IMR-90 (cell line): ENCODE measurements around the gene PRXL2B. TPM values are rescaled to one million over a fixed set of nuclear protein-coding genes. Genes with fewer than 3 reads are reported as not detected.

Experiments
- ATAC-seq: fragments of 200-7000 bp; cut with Tn5 transposase; 2 replicates; pipeline ENCODE4 v1.9.1; 2020; ENCODE audit warnings: low read depth, mild to moderate bottlenecking, moderate library complexity
- BruUV-seq: library from RNA; stranded (reverse); fragments of 400-500 nt; replicated peaks from 2 replicates; lab custom pipeline; 2021; lab: Mats Ljungman, UMichigan
- CTCF ChIA-PET: fragments of 300-600 bp; formaldehyde crosslinking; extraction: SDS; loops from one replicate; lab custom pipeline; 2021; ENCODE audit warnings: antibody characterized with exemption; lab: Yijun Ruan, JAX
- POLR2A ChIA-PET: fragments of 300-600 bp; sonication (Branson Sonifier 250); formaldehyde crosslinking; loops from one replicate; lab custom pipeline; 2022; ENCODE audit warnings: antibody characterized with exemption; ENCODE audit not compliant: unreplicated experiment; lab: Charles Lee
- DNase-seq: peaks from one replicate; pipeline ENCODE4 v3.0.0; 2013
- H2AFZ ChIP-seq: replicated peaks from 2 replicates; pipeline ENCODE3; 2013; ENCODE audit warnings: low read length, mild to moderate bottlenecking; ENCODE audit not compliant: poor library complexity
- H2AK5ac ChIP-seq: 2 replicates; pipeline ENCODE4 v1.6.1; 2013; ENCODE audit warnings: low read depth, low read length, inconsistent platforms
- H2AK9ac ChIP-seq: replicated peaks from 2 replicates; pipeline ENCODE3; 2013; ENCODE audit warnings: mild to moderate bottlenecking, low read depth, low read length, moderate library complexity; ENCODE audit not compliant: poor library complexity
- H2BK120ac ChIP-seq: 2 replicates; pipeline ENCODE4 v1.6.1; 2013; ENCODE audit warnings: low read depth, low read length, inconsistent platforms
- H2BK15ac ChIP-seq: 3 replicates; pipeline ENCODE4 v1.6.1; 2013; ENCODE audit warnings: low read depth, low read length, inconsistent platforms
- H2BK20ac ChIP-seq: 2 replicates; pipeline ENCODE4 v1.6.1; 2013; ENCODE audit warnings: low read depth, mild to moderate bottlenecking, inconsistent platforms, low read length, moderate library complexity
- H2BK5ac ChIP-seq: 2 replicates; pipeline ENCODE4 v1.6.1; 2013; ENCODE audit warnings: mild to moderate bottlenecking, low read depth, low read length, inconsistent platforms; ENCODE audit not compliant: poor library complexity, severe bottlenecking
- H3K14ac ChIP-seq: replicated peaks from 2 replicates; pipeline ENCODE4 v1.6.1; 2013; ENCODE audit warnings: low read depth, low read length, inconsistent platforms
- H3K18ac ChIP-seq: 2 replicates; pipeline ENCODE4 v1.6.1; 2013; ENCODE audit warnings: low read depth, low read length, control low read depth
- H3K23ac ChIP-seq: 2 replicates; pipeline ENCODE4 v1.6.1; 2013; ENCODE audit warnings: low read depth, low read length, inconsistent platforms
- H3K27ac ChIP-seq: 2 replicates; pipeline ENCODE4 v1.5.1; 2013; ENCODE audit warnings: mild to moderate bottlenecking, control low read depth, low read length; ENCODE audit not compliant: insufficient read depth
- H3K27me3 ChIP-seq: 2 replicates; pipeline ENCODE4 v1.6.1; 2013; ENCODE audit warnings: low read length; ENCODE audit not compliant: control insufficient read depth, insufficient read depth
- H3K36me3 ChIP-seq: 2 replicates; pipeline ENCODE4 v1.6.1; 2013; ENCODE audit warnings: low read length, mixed read lengths; ENCODE audit not compliant: control insufficient read depth, insufficient read depth
- H3K4ac ChIP-seq: 2 replicates; pipeline ENCODE4 v1.6.1; 2013; ENCODE audit warnings: low read depth, low read length, inconsistent platforms
- H3K4me1 ChIP-seq: 2 replicates; pipeline ENCODE4 v1.6.1; 2013; ENCODE audit warnings: low read length, mixed read lengths; ENCODE audit not compliant: control insufficient read depth, insufficient read depth
- H3K4me2 ChIP-seq: 2 replicates; pipeline ENCODE4 v1.6.1; 2013; ENCODE audit warnings: low read depth, mild to moderate bottlenecking, control low read depth, low read length, moderate library complexity
- H3K4me3 ChIP-seq: 2 replicates; pipeline ENCODE4 v1.5.1; 2013; ENCODE audit warnings: low read depth, mild to moderate bottlenecking, control low read depth, low read length, moderate library complexity; ENCODE audit not compliant: insufficient read depth
- H3K56ac ChIP-seq: 2 replicates; pipeline ENCODE4 v1.6.1; 2013; ENCODE audit warnings: low read length, inconsistent platforms; ENCODE audit not compliant: insufficient read depth; ENCODE audit errors: extremely low read depth
- H3K79me1 ChIP-seq, 2 experiments: 2 replicates each; pipeline ENCODE4 v1.6.1; 2013; ENCODE audit warnings: low read length in 2 of 2, inconsistent platforms in 1 of 2, low read depth in 1 of 2
- H3K9ac ChIP-seq: 2 replicates; pipeline ENCODE4 v1.6.1; 2013; ENCODE audit warnings: low read depth, low read length, control low read depth
- H3K9me1 ChIP-seq: 2 replicates; pipeline ENCODE4 v1.6.1; 2013; ENCODE audit warnings: low read length, inconsistent platforms; ENCODE audit not compliant: insufficient read depth
- H3K9me3 ChIP-seq: 2 replicates; pipeline ENCODE4 v1.6.1; 2013; ENCODE audit warnings: low read length; ENCODE audit not compliant: control insufficient read depth, insufficient read depth
- H4K20me1 ChIP-seq: 2 replicates; pipeline ENCODE4 v1.6.1; 2013; ENCODE audit warnings: low read length, inconsistent platforms; ENCODE audit not compliant: insufficient read depth
- H4K5ac ChIP-seq: 2 replicates; pipeline ENCODE4 v1.6.1; 2013; ENCODE audit warnings: mild to moderate bottlenecking, low read depth, low read length, control low read depth
- H4K8ac ChIP-seq, 2 experiments: 2 replicates each; pipeline ENCODE4 v1.6.1; 2013; ENCODE audit warnings: low read depth in 2 of 2, low read length in 2 of 2, control low read depth in 1 of 2, inconsistent platforms in 1 of 2
- H4K91ac ChIP-seq: 2 replicates; pipeline ENCODE4 v1.6.1; 2013; ENCODE audit warnings: low read depth, low read length, inconsistent platforms; ENCODE audit not compliant: insufficient read depth
- CHD1 ChIP-seq: IDR thresholded peaks from 2 replicates; pipeline ENCODE4 v1.6.1; 2012; ENCODE audit warnings: low read depth, low read length, improper control_type of control experiment
- MAZ ChIP-seq: IDR thresholded peaks from 2 replicates; pipeline ENCODE4 v1.6.1; 2012; ENCODE audit warnings: low read depth, mild to moderate bottlenecking, low read length, improper control_type of control experiment, moderate library complexity, borderline replicate concordance
- RAD21 ChIP-seq: IDR thresholded peaks from 2 replicates; pipeline ENCODE4 v1.6.1; 2012; ENCODE audit warnings: low read length, improper control_type of control experiment
- WGBS, 2 experiments: methylation state at CpG; one replicate each; pipeline versions ENCODE4 v1.1.5 to v1.1.7; 2013; ENCODE audit warnings: missing lambda C conversion rate in 2 of 2; ENCODE audit not compliant: insufficient read length in 1 of 2; ENCODE audit errors: extremely low coverage in 2 of 2; 5-methylcytosine and 5-hydroxymethylcytosine counted together
- dilution Hi-C: fragments of 300-500 bp; cut with HindIII; formaldehyde crosslinking; loops from one replicate; pipeline ENCODE4 v1.14.3; 2018; ENCODE audit warnings: low sequenced_read_pairs; ENCODE audit not compliant: unreplicated experiment
- in situ Hi-C: fragments of 300-500 bp; cut with MboI; formaldehyde crosslinking; loops from 3 replicates; pipeline ENCODE4 v1.14.3; 2019; ENCODE audit warnings: low sequenced_read_pairs, inconsistent platforms, mixed read lengths
- intact Hi-C: fragments of 100-400 bp; cut with micrococcal nuclease; formaldehyde crosslinking; loops from 2 replicates; pipeline ENCODE4 v1.10.0; 2022
- polyA plus RNA-seq, 3 experiments: library from polyadenylated mRNA; depleted of rRNA; stranded (reverse); fragments of >200 nt; gene quantifications; 2 replicates each; pipeline ENCODE4 v1.2.3, GENCODE V29; 2012; ENCODE audit warnings: low replicate concordance in 1 of 3
- total RNA-seq: library from RNA; depleted of rRNA; stranded (reverse); fragments of >200 nt; gene quantifications from 2 replicates; pipeline ENCODE4 v1.2.3, GENCODE V29; 2012

Gene PRXL2B
- total and polyA plus RNA-seq, 2 of the 4 experiments (the other 2 are of a cell fraction): 10.9 to 22.3 TPM

- no peak overlapping the region for H2BK20ac ChIP-seq
- H4K5ac ChIP-seq: no peak overlapping the region
- no peak overlapping the region for H4K91ac ChIP-seq
- no TSS peak for BruUV-seq
- no peak overlapping the region for H2BK5ac ChIP-seq
- H3K9ac ChIP-seq: no peak overlapping the region
- H3K56ac ChIP-seq: no peak overlapping the region
- no peak overlapping the region for H3K18ac ChIP-seq
- no peaks in the 10 kb centered on the region for H4K20me1 ChIP-seq
- H3K4me2 ChIP-seq: no peak overlapping the region
- in situ Hi-C loops: no loop called here
- peaks cover 21% of the 10 kb centered on the region for H3K27me3 ChIP-seq
- DNase-seq: no peak
- dilution Hi-C loops: no loop called here
- no peak overlapping the region for H2AK5ac ChIP-seq
- ChIA-PET CTCF (no interaction called here), POLR2A (no interaction called here)
- no peak for ATAC-seq
- H3K14ac ChIP-seq: no peak overlapping the region
- no peak overlapping the region for H3K4ac ChIP-seq
- H2AK9ac ChIP-seq: no peak overlapping the region
- H3K4me3 ChIP-seq: no peak overlapping the region
- no peak for TF ChIP-seq RAD21
- TF ChIP-seq CHD1: no peak
- no peak for TF ChIP-seq MAZ
- no peak overlapping the region for H4K8ac ChIP-seq
- H3K79me1 ChIP-seq: no peaks in the 10 kb centered on the region
- H3K9me3 ChIP-seq: no peaks in the 10 kb centered on the region
- intact Hi-C loops: no loop called here
- H3K4me1 ChIP-seq: no peaks in the 10 kb centered on the region
- 53% methylated on average over 3 of the region's 14 CpGs; no CpG with 5 or more reads in 1 of the 2 experiments for WGBS, 2 experiments
- no peak overlapping the region for H3K27ac ChIP-seq
- H2BK120ac ChIP-seq: no peak overlapping the region
- H3K9me1 ChIP-seq: no peaks in the 10 kb centered on the region
- H2AFZ ChIP-seq: no peak overlapping the region
- H3K36me3 ChIP-seq: no peaks in the 10 kb centered on the region
- no peak overlapping the region for H2BK15ac ChIP-seq
- H3K23ac ChIP-seq: no peak overlapping the region
These were observed 21.7 kb upstream of the PRXL2B start for GRCh38 chr1:2564815-2565374.
